SK-N-MC (cell line): ENCODE measurements around the gene BCAR3.

ENCODE experiments used
- EZH2 ChIP-seq: fragments of 200-600 bp; sonication (generic); IDR thresholded peaks from one replicate; pipeline ENCODE4 v1.6.1; 2017; ENCODE audit warnings: antibody characterized with exemption
- FOXP2 ChIP-seq: optimal IDR thresholded peaks from 2 replicates; pipeline ENCODE3; 2011; ENCODE audit warnings: mild to moderate bottlenecking, moderate library complexity; ENCODE audit not compliant: insufficient read depth; ENCODE audit errors: extremely low read length, control extremely low read depth
- POLR2AphosphoS5 ChIP-seq: IDR thresholded peaks from 2 replicates; pipeline ENCODE4 v1.6.1; 2012; ENCODE audit warnings: mild to moderate bottlenecking, low read depth, low read length, borderline replicate concordance

DNA sequence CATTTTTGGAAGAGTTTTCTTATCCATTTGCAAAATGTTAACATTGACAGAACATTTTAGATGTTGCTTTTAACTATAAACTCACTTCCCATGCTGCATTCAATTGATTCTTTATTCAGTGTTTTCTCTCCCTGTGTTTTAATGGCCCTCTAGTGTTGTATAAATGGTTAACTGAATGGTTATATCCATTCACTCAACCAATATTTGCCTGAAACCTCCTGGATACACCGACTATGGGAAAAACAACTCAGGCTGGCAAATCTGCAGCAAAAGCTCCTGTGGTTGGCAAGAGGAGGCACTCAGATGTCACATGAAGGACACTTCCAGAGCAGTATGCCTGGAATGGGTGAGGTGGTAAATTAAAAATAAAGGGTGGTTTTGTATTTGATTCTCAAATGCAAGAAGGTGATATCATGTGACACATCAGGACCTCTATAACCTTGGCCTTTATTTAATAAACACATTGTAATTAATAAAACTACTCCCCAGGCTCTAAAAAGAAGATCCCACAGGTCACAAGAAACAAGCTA lies 107.6 kb downstream of the BCAR3 start:
- TF ChIP-seq POLR2AphosphoS5 (no peak), EZH2 (no peak), FOXP2 (no peak)
